Hepatocyte (in vitro differentiated cells): ENCODE measurements around the gene FLRT2. TPM values are rescaled to one million over a fixed set of nuclear protein-coding genes. Genes with fewer than 3 reads are reported as not detected.

Experiments
- DNase-seq: peaks from one replicate; pipeline ENCODE4 v3.0.0-alpha.2; 2016; ENCODE audit warnings: low spot score
- H2AFZ ChIP-seq: fragments of 200-600 bp; sonication (generic); 2 replicates; pipeline ENCODE4 v1.6.0; 2016; ENCODE audit warnings: antibody characterized with exemption, mild to moderate bottlenecking
- H3K27ac ChIP-seq: fragments of 200-600 bp; sonication (generic); 2 replicates; pipeline ENCODE4 v1.5.1; 2016; ENCODE audit warnings: mild to moderate bottlenecking
- H3K27me3 ChIP-seq: fragments of 200-600 bp; sonication (generic); 2 replicates; pipeline ENCODE4 v1.6.1; 2016
- H3K36me3 ChIP-seq: fragments of 200-600 bp; sonication (generic); replicated peaks from 2 replicates; pipeline ENCODE4 v1.5.1; 2016; ENCODE audit warnings: low read depth; ENCODE audit not compliant: insufficient read depth
- H3K4me1 ChIP-seq: fragments of 200-600 bp; sonication (generic); 2 replicates; pipeline ENCODE4 v1.5.1; 2016; ENCODE audit warnings: mild to moderate bottlenecking, moderate library complexity; ENCODE audit not compliant: insufficient read depth
- H3K4me2 ChIP-seq: fragments of 200-600 bp; sonication (generic); 2 replicates; pipeline ENCODE4 v1.6.0; 2016
- H3K4me3 ChIP-seq: fragments of 200-600 bp; sonication (generic); 2 replicates; pipeline ENCODE4 v1.5.1; 2016; ENCODE audit warnings: mild to moderate bottlenecking
- H3K79me2 ChIP-seq: fragments of 200-600 bp; sonication (generic); 2 replicates; pipeline ENCODE4 v1.6.0; 2017; ENCODE audit warnings: mild to moderate bottlenecking
- H3K9me2 ChIP-seq: fragments of 200-600 bp; sonication (generic); replicated peaks from 2 replicates; pipeline ENCODE4 v1.6.0; 2017; ENCODE audit warnings: mild to moderate bottlenecking; ENCODE audit not compliant: insufficient read depth
- H3K9me3 ChIP-seq: fragments of 200-600 bp; sonication (generic); 2 replicates; pipeline ENCODE4 v1.5.1; 2016; ENCODE audit warnings: low read depth, mild to moderate bottlenecking
- H4K20me1 ChIP-seq: fragments of 200-600 bp; sonication (generic); 2 replicates; pipeline ENCODE4 v1.6.0; 2016; ENCODE audit warnings: mild to moderate bottlenecking; ENCODE audit not compliant: insufficient read depth, poor library complexity, severe bottlenecking
- CTCF ChIP-seq: fragments of 200-600 bp; sonication (generic); IDR thresholded peaks from 2 replicates; pipeline ENCODE4 v1.5.1; 2016; ENCODE audit warnings: antibody characterized with exemption, mild to moderate bottlenecking; ENCODE audit not compliant: poor library complexity
- EZH2 ChIP-seq: fragments of 200-600 bp; sonication (generic); IDR thresholded peaks from 2 replicates; pipeline ENCODE4 v1.6.1; 2016; ENCODE audit warnings: antibody characterized with exemption, mild to moderate bottlenecking, borderline replicate concordance
- EZH2phosphoT487 ChIP-seq: fragments of 200-600 bp; sonication (generic); IDR thresholded peaks from one replicate; pipeline ENCODE4 v1.6.1; 2018; ENCODE audit warnings: antibody characterized with exemption, mild to moderate bottlenecking, low read depth, moderate library complexity; ENCODE audit not compliant: unreplicated experiment, severe bottlenecking
- WGBS: methylation state at CpG from one replicate; pipeline ENCODE4 v1.1.6; 2016; ENCODE audit warnings: low lambda C conversion rate; ENCODE audit errors: missing lambda C conversion rate; 5-methylcytosine and 5-hydroxymethylcytosine counted together
- polyA plus RNA-seq: library from polyadenylated mRNA; unstranded; fragments of >200 nt; fragmentation: Nextera tagmentation; extraction: Ambion mirVana; gene quantifications from 2 replicates; pipeline ENCODE4 v1.2.1, GENCODE V29; 2016
- total RNA-seq: library from RNA; depleted of rRNA; stranded (reverse); fragments of >200 nt; gene quantifications from 2 replicates; pipeline ENCODE4 v1.2.3, GENCODE V29; 2014

Gene FLRT2
- total and polyA plus RNA-seq, 2 experiments from 2014 or later = 32.9 to 42.3 TPM

DNA sequence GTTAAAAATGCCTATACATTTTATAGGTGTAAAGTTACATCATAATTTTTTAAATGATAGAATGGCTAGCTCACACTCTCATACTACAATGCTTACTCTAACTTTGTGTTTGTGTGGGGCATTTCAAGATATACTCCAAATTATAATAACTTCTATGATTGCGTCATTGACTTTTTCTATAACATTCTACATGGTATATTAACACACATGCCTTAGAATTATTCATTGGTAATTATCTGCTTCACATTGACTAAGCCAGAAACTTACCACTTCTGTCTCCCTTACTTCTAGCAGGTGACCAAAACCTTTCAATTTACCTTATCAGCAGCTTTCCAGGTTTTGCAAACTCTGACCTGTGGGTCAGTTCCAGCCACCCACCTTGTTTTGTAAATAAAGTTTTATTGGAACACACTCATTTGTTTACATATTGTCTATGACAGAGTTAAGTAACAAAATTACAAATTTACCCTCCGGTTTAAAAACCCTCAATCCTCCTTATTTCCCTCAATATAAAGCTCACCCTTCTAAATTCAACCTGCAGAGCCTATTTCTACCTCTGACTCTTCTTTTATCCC is 12.7 kb upstream of the FLRT2 start:
- 79% methylated on average over 2 of the region's 2 CpGs for WGBS
- no peak overlapping the region for H2AFZ ChIP-seq

DNA sequence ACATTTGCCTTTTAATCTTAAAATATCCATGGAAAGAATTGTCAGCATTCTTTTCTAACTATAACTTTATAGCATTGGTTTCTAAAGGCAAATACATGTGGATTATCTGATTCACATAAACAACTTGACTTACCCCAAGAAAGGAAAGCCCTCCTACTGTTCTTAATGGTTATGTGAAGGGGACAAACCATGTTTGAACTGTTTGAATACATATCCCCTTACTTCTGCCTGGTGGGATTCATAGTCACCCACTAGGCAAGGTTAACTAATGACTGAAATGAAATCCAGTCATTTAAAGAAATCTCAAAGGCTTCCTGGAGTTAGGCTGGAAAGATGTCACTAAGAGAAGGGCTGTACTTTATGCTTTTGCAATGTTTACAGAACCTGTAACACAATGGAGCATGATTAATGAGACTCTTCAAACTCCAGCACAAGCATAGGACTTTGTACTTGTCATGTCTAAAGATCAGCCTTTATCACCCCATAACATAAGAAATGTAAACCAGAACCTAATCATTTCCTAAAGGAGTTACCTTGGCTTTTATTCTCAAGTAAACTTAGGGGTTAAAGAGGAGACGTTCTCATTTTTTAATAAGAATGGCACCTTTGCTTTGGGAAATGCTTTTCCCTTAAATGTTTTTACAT is 10.2 kb upstream of the FLRT2 start:
- DNase-seq = peak; percentile 28
- 36% methylated on average over 1 of the region's 1 CpG for WGBS
- Histone ChIP-seq H3K27me3 (no peaks in the 10 kb centered on the region), H2AFZ (no peak overlapping the region), H3K4me3 (no peak overlapping the region), H3K9me2 (no peaks in the 10 kb centered on the region), H3K4me1 (peaks cover 28% of the 10 kb centered on the region), H3K9me3 (no peaks in the 10 kb centered on the region), H3K79me2 (no peaks in the 10 kb centered on the region), H4K20me1 (no peaks in the 10 kb centered on the region), H3K27ac (peak overlapping the region; percentile 74), H3K4me2 (peak overlapping the region; percentile 20), H3K36me3 (no peaks in the 10 kb centered on the region)
- TF ChIP-seq EZH2phosphoT487 (no peak), EZH2 (no peak), CTCF (no peak)

More for the DNA sequence above, 12.7 kb upstream of the FLRT2 start:
- Histone ChIP-seq H3K36me3 (no peaks in the 10 kb centered on the region), H3K9me2 (no peaks in the 10 kb centered on the region), H3K9me3 (no peaks in the 10 kb centered on the region), H3K4me2 (no peak overlapping the region), H3K27me3 (no peaks in the 10 kb centered on the region), H4K20me1 (no peaks in the 10 kb centered on the region), H3K4me3 (no peak overlapping the region), H3K27ac (no peak overlapping the region), H3K79me2 (no peaks in the 10 kb centered on the region), H3K4me1 (peaks cover 28% of the 10 kb centered on the region)
- DNase-seq = no peak
- no peak for TF ChIP-seq CTCF
- TF ChIP-seq EZH2phosphoT487 = no peak
- TF ChIP-seq EZH2 = no peak

DNA sequence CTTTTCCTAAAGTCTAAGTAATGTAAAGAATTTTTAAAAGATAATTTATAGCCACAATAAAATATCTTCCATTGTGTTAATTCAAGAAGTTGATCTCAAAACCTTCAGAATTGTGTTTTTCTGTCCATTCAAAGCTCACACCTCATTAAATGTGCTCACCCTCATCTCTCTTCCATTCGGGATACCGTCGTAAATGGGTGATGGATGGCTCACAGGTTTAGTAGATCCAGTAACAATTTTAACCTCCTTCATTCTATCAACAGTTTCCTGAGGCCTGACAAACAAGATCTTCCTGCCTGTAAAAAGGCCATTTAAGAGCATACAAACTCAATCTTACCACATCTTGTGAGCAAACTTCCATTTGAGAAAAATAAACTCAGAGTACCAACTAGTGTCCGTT is 9.4 kb upstream of the FLRT2 start:
- Histone ChIP-seq H3K27ac (peak overlapping the region; percentile 11), H2AFZ (peak overlapping the region; percentile 15)
- 23% methylated on average over 4 of the region's 4 CpGs for WGBS

More for the DNA sequence above, 9.4 kb upstream of the FLRT2 start:
- no peaks in the 10 kb centered on the region for H3K79me2 ChIP-seq
- H3K4me3 ChIP-seq = no peak overlapping the region
- H4K20me1 ChIP-seq = no peaks in the 10 kb centered on the region
- no peaks in the 10 kb centered on the region for H3K36me3 ChIP-seq
- no peaks in the 10 kb centered on the region for H3K27me3 ChIP-seq
- H3K4me1 ChIP-seq = peaks cover 28% of the 10 kb centered on the region
- TF ChIP-seq EZH2 (no peak), CTCF (no peak), EZH2phosphoT487 (no peak)
- no peak for DNase-seq
- H3K4me2 ChIP-seq = peak overlapping the region; percentile 20
- no peaks in the 10 kb centered on the region for H3K9me3 ChIP-seq
- H3K9me2 ChIP-seq = no peaks in the 10 kb centered on the region
